Suprapubic skin (tissue), 4 donors: ENCODE measurements around the gene COL11A1.

Source experiments
- CTCF ChIP-seq, 2 donors: fragments of 200-600 bp in 1 of 2; fragments of 450-650 bp in 1 of 2; sonication (generic) in 1 of 2; IDR thresholded peaks; one replicate each; pipeline ENCODE4 v1.5.1; 2016 to 2019; ENCODE audit warnings: antibody characterized with exemption in 2 of 2, mild to moderate bottlenecking in 1 of 2, moderate library complexity in 1 of 2
- POLR2A ChIP-seq, 2 donors: fragments of 450-650 bp; IDR thresholded peaks; one replicate each; pipeline ENCODE4 v1.6.1; 2017; ENCODE audit warnings: antibody characterized with exemption in 2 of 2, mild to moderate bottlenecking in 2 of 2, moderate library complexity in 2 of 2
- POLR2AphosphoS5 ChIP-seq, 3 donors: sonication (generic); formaldehyde crosslinking; IDR thresholded peaks; one replicate each; pipeline ENCODE4 v1.6.1; 2017; ENCODE audit warnings: antibody characterized with exemption in 3 of 3

GRCh38 chr1:103084181-103084580 lies 24.1 kb downstream of the COL11A1 start:
- TF ChIP-seq CTCF (IDR thresholded peaks at IDR 0.05) (no peak), POLR2AphosphoS5 (IDR thresholded peaks at IDR 0.05) (no peak), POLR2A (IDR thresholded peaks at IDR 0.05) (no peak)
